OCI-LY1 (cell line): Measurements from ENCODE around the gene WNT7B.

Source experiments
- H2AFZ ChIP-seq: fragments of 200-600 bp; sonication (generic), shearing (Covaris generic); 2 replicates; pipeline ENCODE4 v1.6.0; 2014; ENCODE audit warnings: antibody characterized with exemption, mild to moderate bottlenecking, low read length
- H3F3A ChIP-seq: fragments of 200-600 bp; sonication (generic), shearing (Covaris generic); 2 replicates; pipeline ENCODE4 v1.6.0; 2014; ENCODE audit warnings: mild to moderate bottlenecking, antibody characterized with exemption, low read length, moderate library complexity; ENCODE audit not compliant: insufficient read depth
- H3K27ac ChIP-seq: fragments of 200-600 bp; sonication (generic); 2 replicates; pipeline ENCODE4 v1.5.1; 2014; ENCODE audit warnings: low read length, mixed run types, mild to moderate bottlenecking, low read depth; ENCODE audit not compliant: poor library complexity, severe bottlenecking
- H3K27me3 ChIP-seq: fragments of 200-600 bp; sonication (generic); 2 replicates; pipeline ENCODE4 v1.6.0; 2014; ENCODE audit warnings: antibody characterized with exemption, mild to moderate bottlenecking, low read length, moderate library complexity; ENCODE audit not compliant: insufficient read depth
- H3K36me3 ChIP-seq: fragments of 200-600 bp; sonication (generic); 2 replicates; pipeline ENCODE4 v1.6.1; 2014; ENCODE audit warnings: mild to moderate bottlenecking, antibody characterized with exemption, low read length, moderate library complexity, mixed read lengths; ENCODE audit not compliant: insufficient read depth
- H3K4me1 ChIP-seq: fragments of 200-600 bp; sonication (generic); 2 replicates; pipeline ENCODE4 v1.5.1; 2014; ENCODE audit warnings: mild to moderate bottlenecking, low read length, moderate library complexity; ENCODE audit not compliant: insufficient read depth, severe bottlenecking
- H3K4me2 ChIP-seq: fragments of 200-600 bp; sonication (generic), shearing (Covaris generic); 2 replicates; pipeline ENCODE4 v1.6.1; 2014; ENCODE audit warnings: low read length
- H3K4me3 ChIP-seq: fragments of 200-600 bp; sonication (generic); 2 replicates; pipeline ENCODE4 v1.5.1; 2014; ENCODE audit warnings: low read length, low read depth, mild to moderate bottlenecking, mixed read lengths; ENCODE audit not compliant: poor library complexity, severe bottlenecking
- H3K79me2 ChIP-seq: fragments of 200-600 bp; shearing (Covaris generic); 2 replicates; pipeline ENCODE4 v1.6.1; 2016; ENCODE audit warnings: mixed run types, low read length, mixed read lengths; ENCODE audit not compliant: insufficient read depth
- H3K9ac ChIP-seq: fragments of 200-600 bp; sonication (generic), shearing (Covaris generic); 2 replicates; pipeline ENCODE4 v1.6.1; 2014; ENCODE audit warnings: mild to moderate bottlenecking, low read length, mixed read lengths
- H3K9me2 ChIP-seq: fragments of 200-600 bp; sonication (generic), shearing (Covaris generic); 2 replicates; pipeline ENCODE4 v1.6.1; 2014; ENCODE audit warnings: low read depth, mild to moderate bottlenecking, low read length, mixed read lengths
- H3K9me3 ChIP-seq: fragments of 200-600 bp; shearing (Covaris generic); 2 replicates; pipeline ENCODE4 v1.6.1; 2014; ENCODE audit warnings: low read length, mixed read lengths
- H4K20me1 ChIP-seq: fragments of 200-600 bp; sonication (generic), shearing (Covaris generic); 2 replicates; pipeline ENCODE4 v1.6.0; 2016; ENCODE audit warnings: mild to moderate bottlenecking, low read length; ENCODE audit not compliant: insufficient read depth
- EZH2 ChIP-seq: fragments of 200-600 bp; sonication (generic), shearing (Covaris generic); IDR thresholded peaks from 2 replicates; pipeline ENCODE4 v1.8.0; 2017; ENCODE audit warnings: borderline replicate concordance, mixed run types, mild to moderate bottlenecking, antibody characterized with exemption, low read length, moderate library complexity, mixed read lengths
- TF ChIP-seq, protein P1 (sequence below): fragments of 200-600 bp; sonication (generic), shearing (Covaris generic); IDR thresholded peaks from 2 replicates; pipeline ENCODE4 v1.5.1; 2017; ENCODE audit warnings: mild to moderate bottlenecking, antibody characterized with exemption, low read length, moderate library complexity, mixed read lengths

Gene WNT7B

DNA sequence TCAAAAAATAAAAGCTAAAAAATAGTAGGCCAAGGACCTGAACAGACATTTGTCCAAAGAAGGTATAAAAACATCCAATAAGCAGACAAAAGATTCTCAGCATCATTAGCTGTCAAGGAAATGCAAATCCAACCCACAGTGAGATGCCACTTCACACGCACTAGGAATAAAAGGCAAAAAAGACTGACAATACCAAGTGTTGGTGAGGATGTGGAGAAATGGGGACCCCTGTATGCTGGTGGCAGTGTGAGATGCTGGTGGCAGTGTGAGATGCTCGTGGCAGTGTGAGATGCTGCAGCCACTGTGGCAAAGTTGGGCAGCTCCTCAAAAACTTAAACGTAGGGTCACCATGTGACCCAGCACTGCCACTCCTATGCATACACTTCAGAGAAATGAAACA, 38.0 kb downstream of the WNT7B start:
- H2AFZ ChIP-seq, result no peak overlapping the region
- H3K4me1 ChIP-seq, result no peaks in the 10 kb centered on the region
- H3K9me3 ChIP-seq, result peaks cover 4% of the 10 kb centered on the region; the same call in 1 of the 2 replicates
- H3K4me3 ChIP-seq, result no peak overlapping the region
- no peak overlapping the region for H3K27ac ChIP-seq
- no peaks in the 10 kb centered on the region for H3K9me2 ChIP-seq
- H4K20me1 ChIP-seq, result no peaks in the 10 kb centered on the region
- H3K9ac ChIP-seq, result no peak overlapping the region
- TF ChIP-seq EZH2, result no peak
- TF ChIP-seq, protein P1, sequence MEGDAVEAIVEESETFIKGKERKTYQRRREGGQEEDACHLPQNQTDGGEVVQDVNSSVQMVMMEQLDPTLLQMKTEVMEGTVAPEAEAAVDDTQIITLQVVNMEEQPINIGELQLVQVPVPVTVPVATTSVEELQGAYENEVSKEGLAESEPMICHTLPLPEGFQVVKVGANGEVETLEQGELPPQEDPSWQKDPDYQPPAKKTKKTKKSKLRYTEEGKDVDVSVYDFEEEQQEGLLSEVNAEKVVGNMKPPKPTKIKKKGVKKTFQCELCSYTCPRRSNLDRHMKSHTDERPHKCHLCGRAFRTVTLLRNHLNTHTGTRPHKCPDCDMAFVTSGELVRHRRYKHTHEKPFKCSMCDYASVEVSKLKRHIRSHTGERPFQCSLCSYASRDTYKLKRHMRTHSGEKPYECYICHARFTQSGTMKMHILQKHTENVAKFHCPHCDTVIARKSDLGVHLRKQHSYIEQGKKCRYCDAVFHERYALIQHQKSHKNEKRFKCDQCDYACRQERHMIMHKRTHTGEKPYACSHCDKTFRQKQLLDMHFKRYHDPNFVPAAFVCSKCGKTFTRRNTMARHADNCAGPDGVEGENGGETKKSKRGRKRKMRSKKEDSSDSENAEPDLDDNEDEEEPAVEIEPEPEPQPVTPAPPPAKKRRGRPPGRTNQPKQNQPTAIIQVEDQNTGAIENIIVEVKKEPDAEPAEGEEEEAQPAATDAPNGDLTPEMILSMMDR, result no peak
- no peaks in the 10 kb centered on the region for H3K79me2 ChIP-seq
- H3K4me2 ChIP-seq, result no peak overlapping the region
- H3K27me3 ChIP-seq, result 0 out of 2 replicates have a peak, but pooled peaks cover 7% of the 10 kb centered on the region
- no peaks in the 10 kb centered on the region for H3F3A ChIP-seq
- H3K36me3 ChIP-seq, result no peaks in the 10 kb centered on the region

DNA sequence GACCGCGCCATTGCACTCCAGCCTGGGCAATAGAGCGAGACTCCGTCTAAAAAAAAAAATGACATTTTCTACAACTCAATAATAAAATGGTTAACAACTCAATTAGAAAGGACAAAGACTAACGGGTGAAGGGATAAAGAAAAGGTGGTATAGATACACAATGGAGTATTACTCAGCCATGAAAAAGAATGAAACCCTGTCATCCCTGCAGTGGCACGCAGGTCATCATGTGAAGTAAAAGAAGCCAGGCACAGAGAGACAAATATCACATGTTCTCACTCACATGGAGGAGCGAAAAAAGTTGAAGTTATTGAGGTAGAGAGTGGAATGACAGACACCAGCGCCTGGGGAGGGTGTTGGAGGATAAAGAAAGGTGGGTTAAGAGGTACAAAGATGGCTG, 39.0 kb downstream of the WNT7B start:
- no peak overlapping the region for H3K9ac ChIP-seq
- H3F3A ChIP-seq, result no peaks in the 10 kb centered on the region
- no peak overlapping the region for H3K4me3 ChIP-seq
- no peaks in the 10 kb centered on the region for H3K9me2 ChIP-seq
- H3K27me3 ChIP-seq, result 0 out of 2 replicates have a peak, but pooled peaks cover 7% of the 10 kb centered on the region
- peaks cover 4% of the 10 kb centered on the region; the same call in 1 of the 2 replicates for H3K9me3 ChIP-seq
- H3K36me3 ChIP-seq, result no peaks in the 10 kb centered on the region
- no peak overlapping the region for H3K4me2 ChIP-seq
- TF ChIP-seq EZH2, result no peak
- TF ChIP-seq, protein P1, result no peak
- H3K79me2 ChIP-seq, result no peaks in the 10 kb centered on the region
- no peak overlapping the region for H3K27ac ChIP-seq
- H4K20me1 ChIP-seq, result no peaks in the 10 kb centered on the region
- no peak overlapping the region for H2AFZ ChIP-seq
- no peaks in the 10 kb centered on the region for H3K4me1 ChIP-seq

- Histone ChIP-seq H3K4me1 (no peaks in the 10 kb centered on the region), H3K36me3 (no peaks in the 10 kb centered on the region), H4K20me1 (no peaks in the 10 kb centered on the region), H3K9me3 (peaks cover 4% of the 10 kb centered on the region; the same call in 1 of the 2 replicates), H3K79me2 (no peaks in the 10 kb centered on the region), H3K27me3 (peaks cover 7% of the 10 kb centered on the region; the same call in 1 of the 2 replicates), H3K4me2 (no peak overlapping the region), H2AFZ (no peak overlapping the region), H3K9ac (no peak overlapping the region), H3K9me2 (no peaks in the 10 kb centered on the region), H3K4me3 (no peak overlapping the region), H3K27ac (no peak overlapping the region), H3F3A (no peaks in the 10 kb centered on the region)
- TF ChIP-seq, protein P1, result no peak
- TF ChIP-seq EZH2, result no peak
Measured at GRCh38 chr22:45935573-45935972, 41.4 kb downstream of the WNT7B start.
